WERI-Rb-1 (cell line): ENCODE measurements around the gene EHD4.

Experiments used
- DNase-seq: peaks from one replicate; pipeline ENCODE4 v3.0.0-alpha.2; 2020
- H3K27ac ChIP-seq: fragments of 250-450 bp; sonication (Bioruptor Pico); 2 replicates; pipeline ENCODE4 v1.5.1; 2020; ENCODE audit warnings: mild to moderate bottlenecking, moderate library complexity
- H3K27me3 ChIP-seq: fragments of 250-450 bp; sonication (Bioruptor Pico); 2 replicates; pipeline ENCODE4 v1.5.1; 2021; ENCODE audit warnings: mild to moderate bottlenecking, low read depth, moderate library complexity; ENCODE audit not compliant: insufficient read depth, severe bottlenecking
- H3K36me3 ChIP-seq: fragments of 250-450 bp; sonication (Bioruptor Pico); 2 replicates; pipeline ENCODE4 v1.5.1; 2020; ENCODE audit warnings: mild to moderate bottlenecking, moderate library complexity
- H3K4me3 ChIP-seq: 2 replicates; pipeline ENCODE4 v1.5.1; 2011; ENCODE audit warnings: low read depth, mild to moderate bottlenecking, control low read depth, low read length
- H3K9me3 ChIP-seq: fragments of 250-450 bp; sonication (Bioruptor Pico); 2 replicates; pipeline ENCODE4 v1.5.1; 2021; ENCODE audit warnings: mild to moderate bottlenecking, moderate library complexity; ENCODE audit not compliant: severe bottlenecking
- TF ChIP-seq, protein P1 (sequence below): IDR thresholded peaks from 2 replicates; pipeline ENCODE4 v1.5.1; 2011; ENCODE audit warnings: low read depth, mild to moderate bottlenecking, control low read depth, inconsistent platforms, low read length

Gene EHD4

DNA sequence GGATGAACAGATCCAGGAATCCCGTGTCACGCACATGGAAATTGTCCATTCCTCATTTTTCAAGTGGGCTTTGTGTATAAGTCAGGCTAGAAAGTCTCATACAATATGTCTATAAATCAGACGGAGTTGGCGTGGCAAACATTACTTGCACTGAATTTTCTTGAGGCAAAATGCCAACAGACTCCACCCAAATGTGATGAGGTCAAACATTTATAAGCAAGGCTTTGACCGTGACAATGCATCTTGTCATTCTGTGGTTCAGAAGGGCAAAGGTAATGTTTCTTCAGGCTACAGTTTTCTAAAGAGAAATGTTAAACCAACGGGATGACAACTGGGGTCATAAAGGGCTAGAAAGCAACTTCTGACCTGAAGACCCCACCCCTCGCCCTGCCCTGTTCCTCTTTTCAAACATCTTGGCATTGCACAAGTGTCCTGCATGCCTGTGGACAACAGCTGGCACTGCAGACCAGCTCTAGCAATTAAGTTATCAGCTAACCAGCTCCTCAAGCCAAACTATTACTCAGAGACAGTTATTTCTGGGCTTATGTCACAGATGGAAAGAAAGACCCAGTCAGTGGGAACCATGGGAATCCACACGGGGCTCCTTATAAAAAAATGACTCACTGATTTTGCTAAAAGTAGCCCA is 42.0 kb downstream of the EHD4 start:
- Histone ChIP-seq H3K36me3 (no peaks in the 10 kb centered on the region), H3K4me3 (no peak overlapping the region), H3K9me3 (no peaks in the 10 kb centered on the region), H3K27ac (no peak overlapping the region), H3K27me3 (no peaks in the 10 kb centered on the region)
- DNase-seq, result no peak
- TF ChIP-seq, protein P1, sequence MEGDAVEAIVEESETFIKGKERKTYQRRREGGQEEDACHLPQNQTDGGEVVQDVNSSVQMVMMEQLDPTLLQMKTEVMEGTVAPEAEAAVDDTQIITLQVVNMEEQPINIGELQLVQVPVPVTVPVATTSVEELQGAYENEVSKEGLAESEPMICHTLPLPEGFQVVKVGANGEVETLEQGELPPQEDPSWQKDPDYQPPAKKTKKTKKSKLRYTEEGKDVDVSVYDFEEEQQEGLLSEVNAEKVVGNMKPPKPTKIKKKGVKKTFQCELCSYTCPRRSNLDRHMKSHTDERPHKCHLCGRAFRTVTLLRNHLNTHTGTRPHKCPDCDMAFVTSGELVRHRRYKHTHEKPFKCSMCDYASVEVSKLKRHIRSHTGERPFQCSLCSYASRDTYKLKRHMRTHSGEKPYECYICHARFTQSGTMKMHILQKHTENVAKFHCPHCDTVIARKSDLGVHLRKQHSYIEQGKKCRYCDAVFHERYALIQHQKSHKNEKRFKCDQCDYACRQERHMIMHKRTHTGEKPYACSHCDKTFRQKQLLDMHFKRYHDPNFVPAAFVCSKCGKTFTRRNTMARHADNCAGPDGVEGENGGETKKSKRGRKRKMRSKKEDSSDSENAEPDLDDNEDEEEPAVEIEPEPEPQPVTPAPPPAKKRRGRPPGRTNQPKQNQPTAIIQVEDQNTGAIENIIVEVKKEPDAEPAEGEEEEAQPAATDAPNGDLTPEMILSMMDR, result no peak

DNA sequence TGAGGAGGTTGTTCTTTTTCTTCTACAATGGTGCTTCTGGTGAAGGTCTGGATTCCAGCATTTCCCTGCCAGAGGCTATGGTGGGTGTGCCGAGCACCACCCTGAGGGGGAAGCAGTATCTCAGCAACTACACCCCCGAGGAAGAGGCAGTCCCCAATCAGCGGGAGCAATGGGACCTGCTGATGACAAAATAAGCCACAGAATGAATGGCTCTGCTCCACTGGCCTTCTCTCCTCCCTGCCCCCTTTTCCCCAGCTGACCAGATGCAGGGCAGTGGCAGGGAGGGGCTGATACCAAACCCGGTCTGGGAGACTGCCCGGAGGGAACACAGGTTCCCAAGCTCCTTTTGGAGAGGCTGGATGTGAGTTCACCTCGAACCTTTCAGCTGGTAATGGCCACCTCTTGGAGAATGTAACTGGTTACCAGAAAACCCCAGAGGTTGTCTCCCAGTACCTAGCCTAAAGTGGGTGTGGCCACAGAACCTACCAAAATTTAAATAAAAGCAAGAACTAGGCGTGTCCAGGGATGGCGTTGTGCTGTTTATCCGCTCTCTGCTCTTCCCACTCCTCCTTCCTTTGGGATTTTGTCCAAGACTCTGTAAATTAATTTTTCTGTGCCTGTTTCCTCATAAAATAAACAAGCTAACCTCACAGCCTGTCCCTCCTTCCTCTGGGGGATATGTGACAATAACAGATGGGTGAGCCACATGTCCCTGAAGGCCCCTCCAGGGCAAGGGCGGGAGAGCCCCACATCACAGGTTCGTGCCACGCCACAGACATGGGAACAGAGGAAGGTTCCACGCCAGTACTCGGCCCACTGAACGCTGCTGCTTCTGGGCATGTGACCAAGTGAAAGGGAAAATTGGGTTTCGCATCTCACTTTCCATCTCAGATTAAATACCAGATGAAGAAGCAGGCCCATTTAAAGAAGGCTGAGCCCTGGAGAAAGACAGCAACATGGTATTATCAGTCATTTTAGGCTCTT is 43.4 kb downstream of the EHD4 start:
- H3K27me3 ChIP-seq, result no peaks in the 10 kb centered on the region
- H3K9me3 ChIP-seq, result no peaks in the 10 kb centered on the region
- DNase-seq, result no peak
- TF ChIP-seq, protein P1, result no peak
- H3K27ac ChIP-seq, result no peak overlapping the region
- H3K4me3 ChIP-seq, result no peak overlapping the region
- H3K36me3 ChIP-seq, result no peaks in the 10 kb centered on the region

DNA sequence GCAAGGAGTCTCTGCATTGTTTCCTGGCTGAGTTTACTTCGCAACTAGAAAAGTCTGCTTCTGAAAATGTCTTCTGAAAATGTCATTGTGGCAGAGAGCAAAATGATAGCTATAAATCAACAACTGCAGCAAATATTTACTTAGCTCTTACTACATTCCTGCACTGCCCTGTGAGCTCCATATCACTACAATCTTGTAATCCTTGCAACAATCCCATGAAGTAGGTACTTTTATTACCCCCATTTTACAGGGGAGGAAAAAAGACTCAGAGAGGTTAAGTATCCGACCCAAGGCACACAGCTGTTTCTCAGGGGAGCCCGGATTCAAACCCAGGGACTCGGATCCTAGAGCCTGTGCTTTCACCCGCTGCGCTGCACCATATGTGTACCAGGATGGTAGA is 44.3 kb downstream of the EHD4 start:
- Histone ChIP-seq H3K27me3 (no peaks in the 10 kb centered on the region), H3K27ac (no peak overlapping the region), H3K4me3 (no peak overlapping the region), H3K36me3 (no peaks in the 10 kb centered on the region), H3K9me3 (no peaks in the 10 kb centered on the region)
- TF ChIP-seq, protein P1, result no peak
- no peak for DNase-seq

DNA sequence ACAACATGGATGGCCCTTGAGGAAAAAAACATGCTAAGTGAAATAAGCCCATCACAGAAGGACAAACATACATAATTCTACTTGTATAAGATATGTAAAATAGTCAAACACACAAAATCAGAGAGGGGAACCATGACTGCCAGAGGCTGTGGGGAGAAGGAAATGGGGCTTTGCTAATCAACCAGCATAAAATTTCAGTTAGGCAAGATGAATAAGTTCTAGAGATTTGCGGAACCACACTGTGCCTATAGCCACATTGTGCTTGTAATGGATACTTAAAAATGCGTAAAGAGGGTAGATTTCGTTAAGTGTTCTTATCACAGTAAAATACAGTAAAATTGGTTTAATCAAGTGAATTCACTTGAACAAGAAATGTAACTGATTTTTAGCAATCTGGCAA is 44.8 kb downstream of the EHD4 start:
- Histone ChIP-seq H3K9me3 (no peaks in the 10 kb centered on the region), H3K4me3 (no peak overlapping the region), H3K27ac (no peak overlapping the region), H3K36me3 (no peaks in the 10 kb centered on the region), H3K27me3 (no peaks in the 10 kb centered on the region)
- no peak for DNase-seq
- TF ChIP-seq, protein P1, result no peak

DNA sequence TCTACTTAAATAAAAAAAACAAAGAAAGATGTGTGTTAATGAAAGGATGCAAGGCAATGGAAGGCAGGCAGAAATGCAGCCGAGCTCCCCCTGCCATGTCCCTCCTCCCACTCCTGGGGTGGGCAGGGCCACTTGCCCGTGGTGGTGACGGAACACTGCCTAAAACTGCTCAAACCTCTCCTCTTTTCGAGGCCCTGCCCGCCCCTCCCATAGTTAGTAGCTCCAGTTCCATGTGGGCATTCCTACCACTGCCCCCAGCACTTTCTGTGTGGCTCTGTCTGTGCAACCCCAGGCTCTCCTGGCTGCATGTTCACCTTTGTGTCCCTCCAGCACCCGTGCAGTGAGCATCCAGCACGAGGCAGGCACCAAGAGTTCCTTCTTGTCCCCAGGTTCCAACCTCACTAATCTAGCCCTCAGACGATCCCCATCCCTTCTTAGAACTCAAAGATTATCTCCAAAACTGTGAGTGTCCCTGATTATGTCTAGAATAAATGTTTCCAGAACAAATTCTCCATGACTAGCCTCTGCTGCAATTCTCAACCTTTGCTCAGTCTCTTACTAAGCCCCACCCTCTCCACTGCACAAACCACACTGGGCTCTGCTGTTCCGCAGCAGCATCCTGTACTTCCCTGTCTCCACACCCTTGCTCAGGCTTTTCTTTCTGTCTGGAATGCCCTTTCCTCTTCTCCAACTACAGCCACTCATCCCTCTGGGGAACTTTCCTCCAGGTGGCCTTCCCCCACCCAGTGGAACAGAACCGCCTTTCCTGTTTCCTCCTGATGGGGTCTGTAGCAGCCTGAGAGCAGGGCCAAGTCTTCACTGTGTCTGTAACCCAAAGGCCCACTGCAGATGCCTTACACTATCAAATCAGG is 45.9 kb downstream of the EHD4 start:
- TF ChIP-seq, protein P1, result no peak
- DNase-seq, result no peak

More for the DNA sequence above, 45.9 kb downstream of the EHD4 start:
- no peak overlapping the region for H3K27ac ChIP-seq
- no peaks in the 10 kb centered on the region for H3K36me3 ChIP-seq
- H3K9me3 ChIP-seq, result no peaks in the 10 kb centered on the region
- H3K4me3 ChIP-seq, result no peak overlapping the region
- no peaks in the 10 kb centered on the region for H3K27me3 ChIP-seq
